ENCODE measurements around the gene TMEM175.

TMEM175 gene

GRCh38 chr4:945274-946102 lies 13.2 kb downstream of the TMEM175 start:
- H3K36me3 ChIP-seq (ENCODE audit: control insufficient read depth, insufficient read depth, low read length): no peaks in the 10 kb centered on the region
- H3K27me3 ChIP-seq (replicated peaks; ENCODE audit: control insufficient read depth, insufficient read depth, low read length, poor library complexity, severe bottlenecking): no peaks in the 10 kb centered on the region
- no peak for DNase-seq
- H3K9me3 ChIP-seq (ENCODE audit: control insufficient read depth, low read length): no peaks in the 10 kb centered on the region
- no peak overlapping the region for H3K4me3 ChIP-seq (ENCODE audit: insufficient read depth, low read depth, low read length, poor library complexity, severe bottlenecking)
- no peak overlapping the region for H3K27ac ChIP-seq (ENCODE audit: insufficient read depth, low read length, poor library complexity, severe bottlenecking)
- no peaks in the 10 kb centered on the region for H3K4me1 ChIP-seq (ENCODE audit: control insufficient read depth, insufficient read depth, low read length, poor library complexity, severe bottlenecking)

GRCh38 chr4:946103-946450 lies 13.8 kb downstream of the TMEM175 start:
- Histone ChIP-seq H3K4me3 (ENCODE audit: insufficient read depth, low read depth, low read length, poor library complexity, severe bottlenecking) (no peak overlapping the region), H3K36me3 (ENCODE audit: control insufficient read depth, insufficient read depth, low read length) (no peaks in the 10 kb centered on the region), H3K4me1 (ENCODE audit: control insufficient read depth, insufficient read depth, low read length, poor library complexity, severe bottlenecking) (no peaks in the 10 kb centered on the region), H3K9me3 (ENCODE audit: control insufficient read depth, low read length) (no peaks in the 10 kb centered on the region), H3K27me3 (replicated peaks; ENCODE audit: control insufficient read depth, insufficient read depth, low read length, poor library complexity, severe bottlenecking) (no peaks in the 10 kb centered on the region), H3K27ac (ENCODE audit: insufficient read depth, low read length, poor library complexity, severe bottlenecking) (no peak overlapping the region)
- DNase-seq: no peak

GRCh38 chr4:946517-947471 lies 14.5 kb downstream of the TMEM175 start:
- Histone ChIP-seq H3K4me1 (ENCODE audit: control insufficient read depth, insufficient read depth, low read length, poor library complexity, severe bottlenecking) (no peaks in the 10 kb centered on the region), H3K36me3 (ENCODE audit: control insufficient read depth, insufficient read depth, low read length) (no peaks in the 10 kb centered on the region), H3K9me3 (ENCODE audit: control insufficient read depth, low read length) (no peaks in the 10 kb centered on the region), H3K27ac (ENCODE audit: insufficient read depth, low read length, poor library complexity, severe bottlenecking) (no peak overlapping the region), H3K27me3 (replicated peaks; ENCODE audit: control insufficient read depth, insufficient read depth, low read length, poor library complexity, severe bottlenecking) (no peaks in the 10 kb centered on the region), H3K4me3 (ENCODE audit: insufficient read depth, low read depth, low read length, poor library complexity, severe bottlenecking) (no peak overlapping the region)
- no peak for DNase-seq

- Histone ChIP-seq H3K36me3 (ENCODE audit: control insufficient read depth, insufficient read depth, low read length) (no peaks in the 10 kb centered on the region), H3K4me1 (ENCODE audit: control insufficient read depth, insufficient read depth, low read length, poor library complexity, severe bottlenecking) (no peaks in the 10 kb centered on the region), H3K9me3 (ENCODE audit: control insufficient read depth, low read length) (no peaks in the 10 kb centered on the region), H3K4me3 (ENCODE audit: insufficient read depth, low read depth, low read length, poor library complexity, severe bottlenecking) (no peak overlapping the region), H3K27me3 (replicated peaks; ENCODE audit: control insufficient read depth, insufficient read depth, low read length, poor library complexity, severe bottlenecking) (no peaks in the 10 kb centered on the region), H3K27ac (ENCODE audit: insufficient read depth, low read length, poor library complexity, severe bottlenecking) (no peak overlapping the region)
- DNase-seq: no peak
Measured at GRCh38 chr4:947491-947971, 15.3 kb downstream of the TMEM175 start.

- Histone ChIP-seq H3K4me3 (ENCODE audit: insufficient read depth, low read depth, low read length, poor library complexity, severe bottlenecking) (no peak overlapping the region), H3K27ac (ENCODE audit: insufficient read depth, low read length, poor library complexity, severe bottlenecking) (no peak overlapping the region), H3K9me3 (ENCODE audit: control insufficient read depth, low read length) (no peaks in the 10 kb centered on the region), H3K4me1 (ENCODE audit: control insufficient read depth, insufficient read depth, low read length, poor library complexity, severe bottlenecking) (no peaks in the 10 kb centered on the region), H3K36me3 (ENCODE audit: control insufficient read depth, insufficient read depth, low read length) (no peaks in the 10 kb centered on the region), H3K27me3 (replicated peaks; ENCODE audit: control insufficient read depth, insufficient read depth, low read length, poor library complexity, severe bottlenecking) (no peaks in the 10 kb centered on the region)
- DNase-seq: no peak
Measured at GRCh38 chr4:948101-948935, 16.1 kb downstream of the TMEM175 start.

- Histone ChIP-seq H3K9me3 (ENCODE audit: control insufficient read depth, low read length) (no peaks in the 10 kb centered on the region), H3K36me3 (ENCODE audit: control insufficient read depth, insufficient read depth, low read length) (no peaks in the 10 kb centered on the region), H3K27me3 (replicated peaks; ENCODE audit: control insufficient read depth, insufficient read depth, low read length, poor library complexity, severe bottlenecking) (no peaks in the 10 kb centered on the region), H3K4me3 (ENCODE audit: insufficient read depth, low read depth, low read length, poor library complexity, severe bottlenecking) (no peak overlapping the region), H3K4me1 (ENCODE audit: control insufficient read depth, insufficient read depth, low read length, poor library complexity, severe bottlenecking) (no peaks in the 10 kb centered on the region), H3K27ac (ENCODE audit: insufficient read depth, low read length, poor library complexity, severe bottlenecking) (no peak overlapping the region)
- DNase-seq: no peak
Measured at GRCh38 chr4:948936-949300, 16.7 kb downstream of the TMEM175 start.

- Histone ChIP-seq H3K27ac (ENCODE audit: insufficient read depth, low read length, poor library complexity, severe bottlenecking) (no peak overlapping the region), H3K36me3 (ENCODE audit: control insufficient read depth, insufficient read depth, low read length) (no peaks in the 10 kb centered on the region), H3K9me3 (ENCODE audit: control insufficient read depth, low read length) (no peaks in the 10 kb centered on the region), H3K27me3 (replicated peaks; ENCODE audit: control insufficient read depth, insufficient read depth, low read length, poor library complexity, severe bottlenecking) (no peaks in the 10 kb centered on the region), H3K4me1 (ENCODE audit: control insufficient read depth, insufficient read depth, low read length, poor library complexity, severe bottlenecking) (no peaks in the 10 kb centered on the region), H3K4me3 (ENCODE audit: insufficient read depth, low read depth, low read length, poor library complexity, severe bottlenecking) (no peak overlapping the region)
- no peak for DNase-seq
Measured at GRCh38 chr4:949656-950055, 17.4 kb downstream of the TMEM175 start.

GRCh38 chr4:950136-951020 lies 18.1 kb downstream of the TMEM175 start:
- Histone ChIP-seq H3K27me3 (replicated peaks; ENCODE audit: control insufficient read depth, insufficient read depth, low read length, poor library complexity, severe bottlenecking) (no peaks in the 10 kb centered on the region), H3K4me1 (ENCODE audit: control insufficient read depth, insufficient read depth, low read length, poor library complexity, severe bottlenecking) (no peaks in the 10 kb centered on the region), H3K9me3 (ENCODE audit: control insufficient read depth, low read length) (no peaks in the 10 kb centered on the region), H3K4me3 (ENCODE audit: insufficient read depth, low read depth, low read length, poor library complexity, severe bottlenecking) (no peak overlapping the region), H3K27ac (ENCODE audit: insufficient read depth, low read length, poor library complexity, severe bottlenecking) (no peak overlapping the region), H3K36me3 (ENCODE audit: control insufficient read depth, insufficient read depth, low read length) (no peaks in the 10 kb centered on the region)
- no peak for DNase-seq

GRCh38 chr4:951186-951585 lies 18.9 kb downstream of the TMEM175 start:
- Histone ChIP-seq H3K36me3 (ENCODE audit: control insufficient read depth, insufficient read depth, low read length) (no peaks in the 10 kb centered on the region), H3K9me3 (ENCODE audit: control insufficient read depth, low read length) (no peaks in the 10 kb centered on the region), H3K4me3 (ENCODE audit: insufficient read depth, low read depth, low read length, poor library complexity, severe bottlenecking) (no peak overlapping the region), H3K27me3 (replicated peaks; ENCODE audit: control insufficient read depth, insufficient read depth, low read length, poor library complexity, severe bottlenecking) (no peaks in the 10 kb centered on the region), H3K27ac (ENCODE audit: insufficient read depth, low read length, poor library complexity, severe bottlenecking) (no peak overlapping the region), H3K4me1 (ENCODE audit: control insufficient read depth, insufficient read depth, low read length, poor library complexity, severe bottlenecking) (no peaks in the 10 kb centered on the region)
- DNase-seq: no peak
